ENCODE data around the gene MGMT. TPM values are rescaled to one million over a fixed set of nuclear protein-coding genes. Genes with fewer than 3 reads are reported as not detected.

The MGMT gene
- total RNA-seq, 1 experiment from 2014 or later = 0.61 TPM

DNA sequence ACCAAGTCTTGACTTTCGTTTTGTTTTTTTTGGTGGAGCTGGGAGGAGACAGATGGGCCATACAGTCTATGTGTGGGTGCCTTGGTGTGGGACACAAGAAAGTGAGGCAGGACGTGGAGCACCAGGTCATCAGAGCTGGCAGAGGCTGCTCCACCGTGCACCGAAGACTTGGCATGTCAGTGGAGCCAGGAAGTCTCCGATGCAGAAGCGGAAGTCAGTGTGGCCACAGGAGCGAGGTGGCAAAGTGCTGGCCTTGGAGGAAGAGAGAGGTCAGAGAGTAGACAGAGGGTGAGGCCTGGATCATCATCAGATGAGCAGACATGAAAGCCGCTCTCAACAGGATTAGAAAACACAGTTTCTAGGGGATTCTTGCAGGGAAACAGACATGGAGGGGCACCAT lies 116.8 kb downstream of the MGMT start:
- DNase-seq (ENCODE audit: low read depth) = no peak

- no peak for DNase-seq (ENCODE audit: low read depth)
Measured at GRCh38 chr10:129586898-129587443, 119.9 kb downstream of the MGMT start.

- DNase-seq (ENCODE audit: low read depth) = no peak
Measured at GRCh38 chr10:129589546-129589945, 122.5 kb downstream of the MGMT start.

DNA sequence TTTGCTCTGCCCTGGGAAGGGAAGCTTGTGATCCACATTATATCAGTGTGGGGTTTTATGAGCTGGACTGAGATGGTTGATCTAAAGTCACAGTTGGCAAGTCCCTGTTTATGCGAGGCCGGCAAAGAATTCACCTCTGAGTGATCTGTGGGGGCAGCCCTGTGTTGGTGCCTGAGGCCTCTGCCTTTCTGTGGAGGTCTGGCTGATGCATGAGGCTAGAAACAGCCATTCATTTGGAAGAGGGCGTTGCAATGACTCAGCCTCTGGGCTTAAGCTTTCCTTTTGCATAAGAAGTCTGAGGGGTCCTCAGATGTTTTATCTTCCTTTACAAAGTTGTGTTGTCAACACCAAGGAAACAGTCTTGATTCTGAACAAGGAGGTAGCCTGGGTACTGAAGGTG lies 126.9 kb downstream of the MGMT start:
- no peak for DNase-seq (ENCODE audit: low read depth)

DNA sequence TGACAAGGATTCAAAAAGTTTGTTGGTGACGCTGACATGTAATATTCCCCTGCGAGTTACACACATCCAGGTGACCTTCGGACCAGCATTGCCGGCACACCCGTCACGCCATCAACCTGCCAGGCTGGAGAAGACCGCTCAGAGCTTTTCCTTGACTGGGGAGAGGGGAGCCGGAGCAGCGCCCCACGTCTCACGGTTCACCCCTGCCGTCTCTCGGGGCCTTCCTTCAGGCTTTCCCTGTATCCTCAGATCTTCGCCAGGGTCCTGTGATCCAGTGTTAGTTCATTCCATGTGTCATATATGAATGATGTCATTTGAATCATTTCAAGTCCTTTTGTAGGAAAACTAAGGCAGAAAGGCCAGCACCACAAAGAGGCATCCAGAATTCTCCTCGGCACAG lies 127.8 kb downstream of the MGMT start:
- no peak for DNase-seq (ENCODE audit: low read depth)

- DNase-seq (ENCODE audit: low read depth) = no peak
Measured at GRCh38 chr10:129598413-129598812, 131.4 kb downstream of the MGMT start.

DNA sequence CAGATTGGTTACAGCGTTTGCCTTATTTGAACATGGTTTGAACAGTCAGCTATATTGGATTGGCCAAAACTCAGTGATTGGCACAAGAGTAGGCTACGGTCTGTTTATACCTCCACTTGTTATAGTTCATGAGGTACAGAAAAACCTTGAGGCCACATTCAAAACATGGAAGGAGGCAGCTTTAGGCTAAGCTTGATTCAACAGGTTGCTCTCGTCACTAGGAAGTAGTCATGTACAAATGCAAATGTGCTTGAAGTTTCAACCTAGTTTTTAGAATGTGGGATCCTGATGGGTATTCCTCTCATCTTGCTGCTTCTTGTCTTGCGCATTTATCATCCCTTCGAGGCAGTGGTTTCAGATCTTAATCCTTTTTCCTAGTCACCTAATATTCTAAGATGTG lies 132.1 kb downstream of the MGMT start:
- no peak for DNase-seq (ENCODE audit: low read depth)

DNA sequence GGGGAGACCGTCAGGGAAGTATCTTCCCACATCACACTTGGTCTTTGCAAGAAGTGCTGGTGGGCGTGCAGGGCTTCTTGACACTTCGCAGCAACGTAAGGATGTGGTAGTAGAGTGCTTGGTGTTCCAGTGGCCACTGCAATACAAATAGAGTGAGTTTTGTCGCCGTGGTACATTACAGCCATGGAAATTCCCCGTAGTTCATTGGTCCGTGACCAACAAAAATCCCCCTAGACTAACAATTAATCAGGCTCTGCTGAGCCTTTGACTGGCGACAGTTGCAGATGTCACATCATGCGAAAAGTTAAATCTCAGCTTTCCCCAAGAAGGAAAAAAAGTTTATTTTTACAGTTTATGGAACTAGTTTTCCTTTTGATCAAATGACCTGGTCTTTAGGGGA lies 134.7 kb downstream of the MGMT start:
- DNase-seq (ENCODE audit: low read depth) = no peak

DNA sequence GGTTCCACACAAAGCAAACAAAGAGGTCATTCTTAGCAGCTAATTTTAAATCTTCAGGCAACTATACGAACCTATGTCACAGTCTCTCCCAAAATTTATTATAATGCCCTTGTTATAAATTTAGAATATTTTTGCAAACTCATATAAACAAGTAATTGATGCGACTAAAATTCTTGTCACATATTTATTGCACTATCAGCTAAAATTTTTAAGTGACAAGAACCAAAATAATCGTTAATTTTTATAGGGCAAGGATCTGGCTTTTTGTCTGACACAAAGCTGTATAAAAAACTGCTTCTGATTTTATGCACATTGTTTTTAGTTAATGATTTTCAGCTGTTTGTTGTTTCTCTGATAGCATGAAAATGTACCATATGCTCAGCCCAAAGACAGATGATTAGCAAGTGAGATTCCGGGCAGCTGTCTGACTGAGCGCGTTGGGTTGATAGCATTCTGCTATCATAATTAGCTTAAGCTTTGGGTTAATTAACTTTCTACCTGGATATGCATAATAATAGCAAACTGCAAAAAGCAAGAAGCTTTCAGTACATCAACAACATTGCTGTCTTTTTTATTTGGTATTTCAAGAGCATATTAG lies 136.0 kb downstream of the MGMT start:
- DNase-seq (ENCODE audit: low read depth) = no peak

GRCh38 chr10:129604333-129605032 lies 137.4 kb downstream of the MGMT start:
- no peak for DNase-seq (ENCODE audit: low read depth)

DNA sequence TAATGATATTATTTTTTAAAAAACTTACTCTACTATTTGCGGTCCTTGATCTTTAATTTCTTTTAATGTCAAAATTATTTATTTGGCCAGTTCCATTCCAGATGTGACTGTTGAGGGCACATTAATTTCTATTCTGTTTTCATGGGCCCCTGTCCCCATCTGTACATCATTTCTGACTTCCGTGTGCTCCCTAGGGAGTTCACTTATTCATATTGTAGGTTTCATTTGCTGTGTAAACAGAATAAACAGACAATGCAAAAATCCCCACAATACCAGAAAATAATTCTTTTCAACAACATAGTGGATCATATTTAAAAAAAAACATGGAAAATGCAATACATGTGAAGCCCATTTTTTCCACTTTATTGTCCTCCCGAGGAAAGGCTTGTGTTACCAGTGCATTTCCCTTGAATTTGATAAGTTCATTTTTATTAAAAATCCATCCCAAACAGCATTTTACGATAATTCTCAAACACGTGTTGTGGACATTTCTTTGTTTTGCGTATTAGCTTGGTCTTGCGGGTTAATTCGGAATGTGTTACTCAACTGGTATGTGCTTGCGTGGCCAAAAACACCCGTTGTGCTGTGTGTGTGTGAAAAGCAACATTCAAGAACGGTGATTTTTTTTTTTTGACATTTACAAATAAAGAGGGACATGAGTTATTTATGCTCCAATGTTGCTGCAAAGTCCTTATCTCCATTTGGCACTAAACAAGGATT lies 138.4 kb downstream of the MGMT start:
- no peak for DNase-seq (ENCODE audit: low read depth)

DNA sequence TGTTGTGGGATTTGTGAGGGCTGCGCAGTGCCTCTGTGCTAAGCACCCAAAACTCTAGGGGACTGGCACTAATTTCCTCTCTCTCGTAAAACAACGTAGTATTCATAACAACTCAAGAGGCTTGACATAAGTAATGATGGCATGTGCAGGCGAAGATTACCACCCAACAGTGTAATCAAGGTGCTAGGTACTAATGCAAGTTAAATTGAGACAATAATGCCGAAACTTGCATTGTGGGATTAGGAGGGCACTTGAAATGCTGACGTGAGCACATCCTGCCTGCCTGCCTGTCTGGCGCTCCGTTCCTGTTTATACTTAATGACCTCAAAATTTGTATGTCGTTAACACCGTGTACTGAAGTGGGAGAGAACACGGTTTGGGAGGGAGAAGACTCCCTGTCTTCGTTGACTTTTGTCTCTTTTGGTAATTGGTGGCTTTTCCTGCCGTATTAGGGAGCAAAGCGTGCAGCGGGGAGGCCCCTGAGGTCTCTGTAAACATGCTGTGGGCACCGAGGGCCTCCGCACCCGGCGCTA lies 139.0 kb downstream of the MGMT start:
- DNase-seq (ENCODE audit: low read depth) = no peak

DNA sequence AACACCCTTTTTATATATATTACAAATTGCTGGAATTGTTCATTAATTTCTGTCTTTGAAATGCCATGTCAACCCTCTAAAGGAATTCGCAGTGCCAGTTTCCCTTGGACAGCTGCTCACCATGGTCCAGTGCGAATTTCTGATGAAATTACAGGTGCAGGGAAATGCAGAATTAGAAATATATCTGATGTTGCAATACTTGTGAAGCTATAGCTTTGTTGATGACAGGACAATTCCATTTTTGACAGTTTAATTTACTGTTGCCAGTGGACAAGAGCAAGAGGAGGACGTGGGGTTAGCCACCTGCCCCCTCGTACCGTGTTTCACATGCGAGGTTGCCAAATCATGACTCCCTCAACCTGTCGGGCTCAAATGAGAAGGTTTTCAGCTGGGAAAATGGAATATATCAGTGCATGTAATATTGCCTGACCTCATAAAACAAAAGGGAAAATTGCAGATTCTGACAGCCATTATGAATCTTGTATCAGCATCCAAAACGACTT lies 140.6 kb downstream of the MGMT start:
- no peak for DNase-seq (ENCODE audit: low read depth)

GRCh38 chr10:129608653-129609052 lies 141.6 kb downstream of the MGMT start:
- no peak for DNase-seq (ENCODE audit: low read depth)

GRCh38 chr10:129609551-129609950 lies 142.5 kb downstream of the MGMT start:
- no peak for DNase-seq (ENCODE audit: low read depth)

DNA sequence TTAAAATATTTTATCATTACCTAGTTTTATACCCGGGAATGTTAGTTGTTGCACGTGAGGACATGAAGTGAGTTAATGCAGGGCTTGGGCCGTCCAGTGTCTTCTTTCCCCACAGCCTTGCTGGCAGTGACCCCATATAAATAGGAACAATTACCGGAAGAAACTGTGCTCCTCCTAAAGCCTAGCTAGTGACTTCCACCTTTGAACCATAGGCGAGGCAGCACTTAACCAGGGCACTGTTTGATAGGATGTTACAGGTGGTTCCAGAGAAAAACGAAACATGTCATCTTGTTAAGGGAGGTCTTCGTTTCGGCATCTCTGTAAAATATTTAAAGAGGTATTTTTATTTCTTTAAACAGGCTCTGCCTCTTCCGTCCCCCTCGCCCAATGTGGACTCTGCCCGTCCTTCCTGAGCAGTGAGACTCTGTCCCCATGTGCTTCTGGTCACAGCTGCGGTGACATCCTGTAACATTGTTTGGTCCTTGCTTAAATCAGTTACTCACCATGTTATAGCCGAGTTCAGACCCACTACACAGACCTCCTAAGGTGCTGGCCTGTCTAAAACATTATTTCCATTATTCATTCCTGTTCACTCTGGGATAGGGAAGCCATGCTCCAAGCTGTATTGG lies 145.6 kb downstream of the MGMT start:
- DNase-seq (ENCODE audit: low read depth) = no peak

GRCh38 chr10:129613377-129613980 lies 146.4 kb downstream of the MGMT start:
- no peak for DNase-seq (ENCODE audit: low read depth)

DNA sequence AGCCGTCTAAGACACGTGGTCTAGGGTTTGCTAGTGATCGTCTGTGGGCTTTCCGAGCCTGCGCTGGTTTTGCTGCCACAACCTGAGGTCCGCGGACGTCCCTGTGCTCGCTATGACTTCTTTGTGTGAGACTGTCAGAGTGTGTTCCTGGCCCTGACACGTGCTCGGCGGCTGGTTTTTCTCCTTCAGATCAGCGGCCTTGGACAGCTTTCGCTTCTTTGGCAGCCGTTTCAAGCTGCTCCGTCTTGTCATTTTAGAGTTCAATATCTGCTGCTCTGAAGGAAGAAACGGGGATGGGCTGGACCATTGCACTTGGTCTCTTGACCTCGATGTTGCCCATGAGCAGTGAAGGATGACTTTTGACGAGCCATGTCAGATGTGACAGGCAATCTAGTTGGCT lies 147.3 kb downstream of the MGMT start:
- DNase-seq (ENCODE audit: low read depth) = no peak

GRCh38 chr10:129615381-129615780 lies 148.3 kb downstream of the MGMT start:
- no peak for DNase-seq (ENCODE audit: low read depth)

DNA sequence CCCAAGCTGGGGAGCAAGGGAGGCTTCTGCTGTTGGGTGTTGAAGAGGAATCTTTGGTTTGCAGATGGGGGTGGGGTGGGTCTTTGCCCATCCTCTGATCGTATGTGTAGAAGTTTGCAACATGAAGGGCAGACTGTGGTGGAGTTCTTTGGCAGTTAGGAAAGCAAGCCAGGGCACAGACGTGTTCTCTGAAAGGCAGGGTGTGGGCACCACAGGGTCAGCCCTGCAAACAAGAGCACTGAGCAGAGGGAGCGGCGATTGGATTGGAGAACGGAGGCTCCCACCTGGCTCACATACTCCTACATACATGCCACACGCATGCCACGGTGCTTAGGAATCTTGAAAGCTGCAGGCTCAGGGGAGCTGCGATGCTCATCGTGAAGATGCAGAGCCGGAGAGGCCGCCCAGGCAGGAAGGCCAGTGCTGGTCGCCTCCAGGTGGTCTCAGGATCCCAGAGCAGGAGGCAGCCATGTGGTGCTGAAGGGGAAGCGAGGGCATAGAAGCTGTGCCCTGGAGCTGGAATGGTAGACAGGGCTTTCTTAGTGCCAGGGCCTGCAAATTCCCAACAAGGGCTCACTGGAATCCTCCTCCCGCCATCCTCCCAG lies 149.0 kb downstream of the MGMT start:
- DNase-seq (ENCODE audit: low read depth) = no peak

DNA sequence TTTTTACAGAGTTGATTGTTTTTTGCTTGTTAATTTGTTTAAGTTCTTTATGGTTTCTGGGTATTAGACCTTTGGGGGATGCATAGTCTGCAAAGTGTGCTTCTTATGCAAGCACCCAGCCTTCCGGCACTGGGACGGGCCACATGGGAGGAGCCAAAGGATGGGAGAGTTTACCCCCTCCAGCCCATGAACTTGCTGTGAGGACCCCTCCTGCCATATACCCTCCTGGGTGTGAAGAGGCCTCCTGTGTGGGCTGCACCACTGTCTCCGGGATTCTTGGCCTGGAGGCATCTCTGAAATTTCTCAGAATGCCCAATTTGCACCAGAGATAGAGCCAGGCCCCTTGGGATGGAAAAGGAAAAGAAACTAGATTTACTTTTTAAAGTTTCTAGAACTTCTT lies 150.7 kb downstream of the MGMT start:
- no peak for DNase-seq (ENCODE audit: low read depth)

Data from HT1080 (cell line).